Activated CD8-positive, alpha-beta memory T cell treated with anti-CD3 and anti-CD28 coated beads for 24 hours (primary cell): ENCODE measurements around the gene MAP4K4.

Experiments used
- DNase-seq: peaks from one replicate; pipeline ENCODE4 v3.0.0-alpha.2; 2020

The MAP4K4 gene

GRCh38 chr2:101820519-101820918 is 123.0 kb downstream of the MAP4K4 start:
- DNase-seq = no peak

DNA sequence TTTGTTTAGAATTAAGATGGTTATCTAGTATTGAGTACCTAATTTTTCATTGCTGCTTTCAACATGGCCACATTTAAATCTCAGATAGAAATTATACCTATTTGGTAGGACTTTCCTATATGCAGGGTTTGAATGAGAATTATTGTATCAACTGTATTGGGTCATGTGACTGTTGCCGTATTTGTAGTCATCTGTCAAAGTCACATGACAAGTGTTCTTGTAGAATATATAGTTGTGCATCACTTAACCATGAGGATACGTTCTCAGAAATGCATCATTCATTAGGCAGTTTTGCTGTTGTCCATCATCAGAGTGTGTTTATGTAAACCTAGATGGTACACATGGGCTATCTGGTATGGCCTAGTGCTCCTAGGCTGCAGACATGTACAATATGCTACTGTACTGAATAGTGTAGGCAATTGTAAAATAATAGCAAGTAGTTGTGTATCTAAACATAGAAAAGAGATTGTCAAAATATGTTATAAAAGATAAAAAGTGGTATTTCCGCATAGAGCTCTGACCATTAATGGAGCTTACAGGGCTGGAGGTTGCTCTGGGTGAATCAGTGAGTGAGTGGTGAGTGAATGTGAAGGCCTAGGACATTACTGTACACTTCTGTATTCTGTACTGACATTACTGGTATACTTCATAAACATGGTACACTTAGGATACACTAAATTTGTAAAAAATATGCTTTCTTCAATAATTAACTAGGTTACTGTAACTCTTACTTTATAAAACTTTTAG is 123.7 kb downstream of the MAP4K4 start:
- DNase-seq = no peak

DNA sequence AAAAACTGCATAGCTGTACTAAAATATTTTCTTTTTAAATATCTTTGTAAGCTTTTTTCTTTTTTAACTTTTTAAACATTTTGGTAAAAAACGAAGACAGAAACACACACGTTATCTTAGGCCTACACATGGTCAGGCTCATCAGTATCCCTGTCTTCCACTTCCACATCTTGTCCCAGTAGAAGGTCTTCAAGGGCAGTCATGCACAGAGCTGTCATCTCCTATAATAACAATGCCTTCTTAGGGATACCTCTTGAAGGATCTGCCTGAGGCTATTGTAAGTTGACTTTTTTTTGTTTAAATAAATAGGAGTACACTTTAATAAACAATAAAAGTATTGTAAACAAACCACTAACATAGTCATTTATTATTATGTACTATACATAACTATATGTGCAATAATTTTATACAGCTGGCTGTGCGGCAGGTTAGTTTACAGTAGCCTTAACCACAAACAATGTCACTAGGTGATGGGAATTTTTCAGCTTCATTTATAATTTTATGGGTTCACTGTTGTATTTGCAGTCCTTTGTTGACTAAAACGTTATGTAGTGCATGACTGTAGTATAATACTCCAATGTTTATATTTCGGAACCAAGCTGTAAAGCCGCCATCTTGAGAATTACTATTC is 124.4 kb downstream of the MAP4K4 start:
- DNase-seq = no peak

DNA sequence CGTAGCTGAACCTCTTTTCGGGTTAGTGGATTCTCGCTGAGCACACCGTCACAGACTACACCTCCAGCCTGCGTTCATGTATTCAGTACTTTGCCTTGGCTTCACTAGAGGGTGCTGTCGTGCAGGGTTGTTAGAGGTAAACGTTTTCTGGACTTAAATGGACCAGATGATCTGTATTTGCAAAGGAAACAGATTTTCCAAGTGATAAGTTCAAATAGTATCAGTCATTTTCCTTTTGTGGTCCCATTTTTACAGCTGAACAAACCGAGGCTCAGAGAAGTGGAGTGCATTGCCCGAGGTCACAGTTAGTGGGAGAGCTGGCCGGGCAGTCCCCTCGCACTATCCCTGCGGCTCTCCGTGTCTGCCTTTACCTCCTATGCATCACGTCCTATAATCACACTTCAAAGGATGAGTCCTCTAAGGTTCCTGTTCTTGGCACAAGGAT is 125.9 kb downstream of the MAP4K4 start:
- peak; percentile 81 for DNase-seq

DNA sequence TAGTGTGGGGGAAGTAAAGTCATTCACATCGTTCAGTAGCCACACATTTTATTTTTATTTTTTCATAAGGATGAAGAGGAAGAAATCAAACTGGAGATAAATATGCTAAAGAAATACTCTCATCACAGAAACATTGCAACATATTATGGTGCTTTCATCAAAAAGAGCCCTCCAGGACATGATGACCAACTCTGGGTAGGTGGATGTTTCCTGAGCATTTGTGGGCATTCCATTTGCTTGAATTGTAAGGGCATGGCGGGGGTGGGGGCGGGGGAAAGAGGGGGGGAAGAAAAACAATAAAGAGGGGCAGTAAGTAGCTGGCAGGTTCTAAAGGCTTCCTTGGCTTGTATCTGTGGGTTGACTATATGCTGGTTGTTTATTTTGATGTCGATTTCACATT is 126.4 kb downstream of the MAP4K4 start:
- no peak for DNase-seq

DNA sequence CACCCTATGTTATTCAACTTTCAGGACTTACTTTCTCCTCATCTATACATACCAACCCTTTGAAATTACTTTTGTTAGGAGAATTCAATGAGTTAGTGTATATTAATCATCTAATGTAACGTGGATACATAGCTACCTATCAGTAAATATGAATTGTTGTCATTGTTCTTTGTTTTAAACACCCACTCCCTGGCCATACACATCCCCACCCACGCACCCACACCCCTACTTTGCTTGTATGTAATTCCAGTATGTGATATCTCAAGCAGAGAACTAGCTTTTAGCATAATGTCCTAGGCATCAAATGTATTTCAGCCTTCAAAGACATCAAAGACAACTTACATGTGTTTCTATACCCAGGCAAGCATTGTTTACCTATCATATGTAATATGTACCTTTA is 129.2 kb downstream of the MAP4K4 start:
- DNase-seq = no peak

DNA sequence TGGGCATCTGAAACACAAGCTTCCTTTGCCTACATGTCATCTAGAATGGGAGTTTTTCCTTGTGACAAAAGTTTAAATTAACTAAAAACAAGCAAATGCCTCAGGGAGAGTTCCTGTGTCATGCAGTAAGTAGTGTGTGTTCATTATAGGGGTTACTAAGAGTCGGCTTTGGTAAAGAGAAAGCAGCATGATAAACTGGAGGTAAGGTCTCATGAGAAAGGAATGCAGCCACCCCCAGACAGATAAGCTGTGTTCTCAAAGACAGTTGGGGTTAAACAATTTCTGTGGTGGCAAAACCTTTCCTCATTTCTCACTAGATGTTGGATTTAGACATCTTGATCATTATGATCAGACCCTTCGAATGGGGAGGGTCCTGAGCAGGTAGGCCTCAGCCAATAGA is 129.7 kb downstream of the MAP4K4 start:
- DNase-seq = no peak

DNA sequence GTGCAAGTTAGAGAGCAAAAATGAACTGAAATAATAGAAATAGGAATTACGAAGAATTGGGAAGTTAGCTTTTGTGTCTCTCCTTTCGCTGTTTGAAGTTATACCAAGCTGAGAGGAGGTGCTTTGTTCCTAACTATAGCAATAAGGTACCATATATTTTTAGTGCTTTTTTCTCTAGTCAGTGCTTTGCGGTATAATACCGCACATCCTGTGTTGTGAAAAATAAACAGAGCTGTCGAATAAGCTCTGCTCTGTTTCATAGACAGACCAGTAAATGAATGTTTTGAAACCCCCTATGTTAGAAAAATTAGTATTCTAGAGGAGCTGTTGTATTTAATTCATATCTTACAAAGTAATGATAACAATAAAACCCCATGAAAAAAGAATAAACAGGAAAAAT is 130.8 kb downstream of the MAP4K4 start:
- DNase-seq = no peak

DNA sequence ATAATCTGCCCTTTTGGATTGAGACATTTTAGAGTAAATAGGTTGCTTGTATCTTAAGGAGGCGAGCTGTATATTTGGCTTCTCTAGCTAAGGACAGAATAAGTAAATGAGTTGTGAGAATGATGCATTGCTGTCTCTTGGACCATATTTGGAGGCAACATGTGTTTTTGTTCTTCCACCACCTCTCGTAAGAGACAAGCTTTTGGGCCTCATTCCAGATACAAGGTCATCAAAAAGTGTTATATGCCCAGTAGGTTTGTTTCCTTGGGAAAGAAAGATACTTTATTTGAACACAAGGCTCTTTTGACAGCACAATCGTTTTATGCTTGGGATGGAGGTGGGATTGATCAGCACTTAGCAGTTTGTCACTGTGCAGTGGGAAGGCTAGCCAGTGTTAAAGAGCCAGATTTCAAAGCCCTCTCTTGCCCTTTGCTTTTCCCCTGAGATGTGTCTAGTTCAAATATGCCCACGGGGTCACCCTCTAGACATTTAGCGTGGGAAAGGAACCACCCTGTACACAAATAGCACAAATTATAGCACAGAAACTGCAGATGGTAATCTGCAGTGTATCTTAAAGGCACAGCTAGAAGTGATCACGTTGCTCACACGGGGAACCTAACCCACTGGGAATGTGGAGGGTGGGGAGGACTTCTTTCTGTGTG is 131.3 kb downstream of the MAP4K4 start:
- no peak for DNase-seq

DNA sequence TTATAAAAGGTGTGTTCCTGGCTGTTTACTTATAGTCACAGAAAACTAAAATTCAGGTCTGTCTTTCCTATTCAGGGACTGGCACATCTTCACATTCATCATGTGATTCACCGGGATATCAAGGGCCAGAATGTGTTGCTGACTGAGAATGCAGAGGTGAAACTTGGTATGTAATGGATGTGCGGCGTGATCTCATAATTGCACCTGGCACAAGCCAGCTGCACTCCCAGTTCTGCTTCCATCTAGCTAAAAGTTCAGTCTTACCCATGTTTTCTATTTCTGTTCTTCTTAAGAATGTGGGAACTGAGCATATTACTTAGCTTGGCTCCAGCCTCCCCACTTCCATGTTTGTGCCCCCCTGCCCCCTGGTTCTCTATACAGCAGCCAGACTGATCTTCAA is 131.9 kb downstream of the MAP4K4 start:
- DNase-seq = no peak

DNA sequence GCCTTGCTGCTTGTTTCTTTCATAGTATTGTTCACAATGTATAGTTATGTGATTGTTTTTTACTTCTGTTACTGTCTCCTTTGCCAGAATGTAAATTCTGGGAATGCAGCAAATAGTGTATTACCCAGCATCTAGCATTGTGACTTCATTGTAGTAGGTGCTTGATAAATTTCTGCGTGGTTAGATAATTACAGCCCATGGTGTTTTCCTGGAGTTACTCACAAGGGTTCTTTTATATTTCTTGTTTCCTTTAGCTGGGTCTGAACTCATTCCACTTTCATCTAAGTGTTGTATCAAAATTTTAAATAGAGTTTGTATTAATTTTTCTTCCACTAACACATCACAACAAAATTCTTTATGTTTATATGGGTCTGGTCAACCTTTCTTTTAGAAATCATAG is 132.6 kb downstream of the MAP4K4 start:
- DNase-seq = no peak

DNA sequence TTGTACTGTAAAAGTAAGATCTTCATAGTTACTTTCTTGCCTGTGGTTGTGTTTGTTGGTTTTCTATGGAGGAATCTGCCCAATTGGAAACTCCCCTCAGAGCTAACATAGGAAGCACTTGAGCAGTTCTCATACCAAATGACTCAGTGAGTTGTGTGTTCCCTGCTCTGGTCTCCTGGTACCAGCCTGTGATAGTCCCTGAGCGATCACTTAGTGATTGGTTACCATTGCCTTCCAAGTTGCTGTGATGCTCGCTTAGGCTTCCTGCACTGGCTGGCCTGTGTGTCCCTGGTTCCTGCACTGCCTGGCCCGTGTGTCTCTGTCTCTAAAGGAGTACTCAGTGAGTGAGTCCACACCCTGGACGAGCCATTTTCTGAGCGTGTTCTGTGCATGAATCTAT is 133.0 kb downstream of the MAP4K4 start:
- no peak for DNase-seq

GRCh38 chr2:101831351-101831865 is 133.9 kb downstream of the MAP4K4 start:
- peak; percentile 80 for DNase-seq

- no peak for DNase-seq
These were observed 134.6 kb downstream of the MAP4K4 start for GRCh38 chr2:101832114-101832513.

- DNase-seq = no peak
These were observed 136.5 kb downstream of the MAP4K4 start for GRCh38 chr2:101833890-101834523.

DNA sequence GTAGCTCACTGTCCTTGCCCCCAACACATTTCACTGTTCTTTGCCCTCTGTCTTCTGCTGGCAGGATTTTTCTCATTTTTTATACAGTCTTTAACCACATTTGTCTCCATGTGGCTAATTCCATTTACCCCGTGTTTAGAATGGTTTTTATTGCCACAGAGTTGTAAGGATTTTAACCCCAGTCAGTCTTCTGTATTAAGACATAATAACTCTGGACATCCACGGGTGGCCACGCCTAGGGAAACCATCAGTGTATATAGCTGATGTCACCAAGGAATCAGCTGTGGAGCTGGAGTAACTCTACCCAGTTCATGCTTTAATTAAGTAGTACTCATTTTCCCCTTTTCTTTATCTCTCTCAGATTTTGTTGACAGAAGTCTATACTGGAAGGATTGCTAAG is 139.8 kb downstream of the MAP4K4 start:
- no peak for DNase-seq

DNA sequence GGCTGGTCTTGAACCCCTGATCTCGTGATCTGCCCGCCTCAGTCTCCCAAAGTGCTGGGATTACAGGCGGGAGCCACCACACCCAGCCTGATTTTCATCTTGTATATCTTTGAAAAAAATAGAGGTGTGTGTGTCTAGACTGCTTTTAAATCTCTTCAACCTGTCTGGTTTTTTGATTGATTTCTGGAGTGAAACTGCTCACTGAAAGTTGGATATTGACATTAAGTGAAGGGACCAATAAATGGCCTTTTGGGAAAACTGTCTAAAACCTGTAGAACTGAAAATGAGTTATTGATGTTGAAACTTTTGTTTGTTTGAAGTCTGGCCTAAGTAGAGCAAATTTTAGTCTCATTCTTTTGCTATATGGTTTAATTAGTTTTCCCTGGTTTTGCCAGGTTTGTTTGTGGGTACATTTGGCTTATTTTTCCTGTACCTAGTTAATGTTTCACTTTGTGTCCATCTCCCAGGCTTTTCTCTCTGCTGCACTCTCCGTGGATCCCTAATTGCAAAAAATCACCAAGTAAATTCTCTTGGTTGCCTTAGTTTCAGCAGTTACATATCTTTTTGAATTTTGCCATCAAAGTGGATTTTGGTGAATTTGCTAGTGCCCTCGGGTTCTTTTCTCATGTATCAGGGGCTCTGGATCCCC is 144.3 kb downstream of the MAP4K4 start:
- DNase-seq = no peak

GRCh38 chr2:101842471-101842870 is 145.0 kb downstream of the MAP4K4 start:
- DNase-seq = no peak

DNA sequence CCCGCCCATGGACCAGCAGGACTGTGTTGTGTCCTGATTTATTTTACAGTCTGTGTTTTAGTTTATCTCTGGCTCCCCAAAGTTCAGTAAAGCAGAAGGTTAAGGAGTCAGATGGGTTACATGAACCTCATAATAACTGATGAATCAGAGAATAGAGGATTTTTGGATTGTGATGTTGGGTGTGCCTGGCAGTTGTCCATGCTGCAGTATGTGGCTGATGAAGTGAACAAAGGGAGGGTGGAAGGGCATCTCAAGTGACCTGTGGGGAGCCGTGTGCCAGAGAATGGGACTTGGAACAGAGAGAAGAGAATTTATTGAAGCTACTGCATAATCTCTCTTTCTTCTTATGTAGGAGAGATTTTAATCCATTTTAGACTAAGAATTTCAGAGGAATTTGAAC is 145.5 kb downstream of the MAP4K4 start:
- no peak for DNase-seq

DNA sequence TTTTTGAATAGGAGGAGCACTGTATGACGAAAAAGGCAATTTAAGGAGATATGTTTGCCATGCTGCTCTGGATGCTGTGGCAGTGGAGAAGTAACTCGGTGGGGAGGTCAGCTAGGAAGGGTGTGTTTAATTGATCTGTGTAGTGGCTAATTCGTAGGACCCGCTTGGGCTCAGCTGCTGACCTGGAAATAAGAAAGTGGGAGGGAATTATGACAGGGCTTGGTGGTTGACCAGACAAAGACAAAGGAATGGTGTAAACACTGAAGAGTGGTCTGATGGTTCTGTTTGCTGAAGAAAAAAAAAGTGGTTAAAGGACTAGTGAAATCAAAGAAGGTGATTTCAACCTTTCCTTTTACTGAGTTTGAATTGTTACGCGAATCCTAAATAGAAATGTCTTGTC is 146.0 kb downstream of the MAP4K4 start:
- no peak for DNase-seq

DNA sequence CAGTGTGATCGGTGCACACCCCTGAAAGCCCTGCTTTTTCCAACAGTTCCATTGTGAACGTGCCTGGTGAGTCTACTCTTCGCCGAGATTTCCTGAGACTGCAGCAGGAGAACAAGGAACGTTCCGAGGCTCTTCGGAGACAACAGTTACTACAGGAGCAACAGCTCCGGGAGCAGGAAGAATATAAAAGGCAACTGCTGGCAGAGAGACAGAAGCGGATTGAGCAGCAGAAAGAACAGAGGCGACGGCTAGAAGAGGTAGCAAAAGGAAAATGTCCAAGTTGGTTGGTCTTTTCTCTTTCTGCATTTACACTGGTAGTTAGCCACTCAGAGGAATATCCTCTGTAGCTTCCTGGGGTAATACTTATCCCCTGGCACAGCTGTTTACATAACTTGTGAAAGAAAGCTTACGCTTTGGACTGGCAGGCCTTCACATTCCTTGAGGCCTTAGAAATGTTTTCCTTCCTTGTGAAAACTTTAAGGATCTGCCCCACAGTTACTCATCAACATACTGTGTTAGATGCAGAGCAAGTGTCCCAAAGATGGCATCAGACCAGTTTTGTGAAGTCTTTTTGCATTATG is 146.6 kb downstream of the MAP4K4 start:
- DNase-seq = no peak

- no peak for DNase-seq
These were observed 149.5 kb downstream of the MAP4K4 start for GRCh38 chr2:101846973-101847372.
